Erythroblast (primary cell): ENCODE measurements around the gene LYPD3.

Experiments
- GATA1 ChIP-seq: IDR thresholded peaks from 2 replicates; pipeline ENCODE4 v1.6.1; 2011; ENCODE audit warnings: low read depth, mild to moderate bottlenecking, control low read depth, low read length, moderate library complexity
- POLR2A ChIP-seq: IDR thresholded peaks from 2 replicates; pipeline ENCODE4 v1.6.1; 2011; ENCODE audit warnings: mild to moderate bottlenecking, low read length

DNA sequence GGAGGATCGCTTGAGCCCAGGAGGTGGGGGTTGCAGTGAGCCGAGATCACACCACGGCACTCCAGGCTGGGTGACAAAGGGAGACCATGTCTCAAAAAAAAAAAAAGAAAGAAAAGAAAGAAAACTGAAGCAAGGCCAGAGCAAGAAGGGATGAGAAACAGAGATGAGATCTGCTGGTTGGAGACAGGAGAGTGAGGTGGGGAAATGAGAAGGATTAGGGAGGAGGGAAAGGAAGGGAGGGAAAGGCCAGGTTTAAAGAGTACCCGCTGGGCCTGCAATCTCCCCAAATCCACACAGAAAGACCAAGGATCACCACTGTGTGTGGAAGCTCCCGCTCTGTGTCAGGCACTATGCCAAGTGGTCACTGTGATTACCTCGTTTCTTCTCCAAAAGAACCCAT is 16.3 kb upstream of the LYPD3 start:
- no peak for TF ChIP-seq POLR2A
- TF ChIP-seq GATA1 = no peak
